A549 (cell line): Measurements from ENCODE around the gene MYBPC2. TPM values are rescaled to one million over a fixed set of nuclear protein-coding genes. Genes with fewer than 3 reads are reported as not detected.

Experiments used
- ATAC-seq, 2 experiments: fragments of 200-7000 bp in 1 of 2; fragments of >200 bp in 1 of 2; cut with Nextera tagmentation in 1 of 2; cut with Tn5 transposase in 1 of 2; 3 replicates each; pipeline versions ENCODE4 v1.8.0 to v1.9.1; 2018 to 2020; ENCODE audit warnings: mild to moderate bottlenecking in 1 of 2, moderate library complexity in 1 of 2
- CTCF ChIA-PET: fragments of 300-600 bp; sonication (Branson Sonifier 250); formaldehyde crosslinking; extraction: SDS; loops from one replicate; lab custom pipeline; 2021; ENCODE audit warnings: antibody characterized with exemption, inconsistent platforms; lab: Yijun Ruan, JAX
- POLR2A ChIA-PET: fragments of 350-600 bp; formaldehyde crosslinking; extraction: SDS; loops from one replicate; lab custom pipeline; 2021; ENCODE audit warnings: antibody characterized with exemption, inconsistent platforms; lab: Yijun Ruan, JAX
- DNase-seq, 2 experiments: peaks; one replicate each; pipeline versions ENCODE4 v3.0.0 to v3.0.0-alpha.2; 2011 to 2016; ENCODE audit warnings: low read depth in 1 of 2, low spot score in 1 of 2
- FAIRE-seq: peaks from 2 replicates; lab custom pipeline; 2011; peaks lifted over from hg19 to GRCh38; lab: Jason Lieb, UNC
- H3K27ac ChIP-seq, 2 experiments: fragments of >200 bp; sonication (Bioruptor Twin); formaldehyde crosslinking; 3 replicates each; pipeline ENCODE4 v1.5.1; 2016 to 2017
- H3K4me1 ChIP-seq: fragments of >200 bp; sonication (Bioruptor Twin); formaldehyde crosslinking; 3 replicates; pipeline ENCODE4 v1.6.1; 2016
- H3K4me2 ChIP-seq: fragments of >200 bp; sonication (Bioruptor Twin); formaldehyde crosslinking; 3 replicates; pipeline ENCODE4 v1.6.1; 2016
- H3K4me3 ChIP-seq: fragments of >200 bp; sonication (Bioruptor Twin); formaldehyde crosslinking; 3 replicates; pipeline ENCODE4 v1.5.1; 2016
- H3K9me3 ChIP-seq: fragments of >200 bp; sonication (Bioruptor Twin); formaldehyde crosslinking; 3 replicates; pipeline ENCODE4 v1.6.1; 2016
- BHLHE40 ChIP-seq: IDR thresholded peaks from 2 replicates; pipeline ENCODE4 v1.6.1; 2012; ENCODE audit warnings: low read depth, low read length, inconsistent platforms
- EHMT2 ChIP-seq: fragments of 200-600 bp; sonication (generic); IDR thresholded peaks from 2 replicates; pipeline ENCODE4 v1.6.1; 2016; ENCODE audit warnings: antibody characterized with exemption, low read depth, mild to moderate bottlenecking, moderate library complexity
- ESRRA ChIP-seq: fragments of 150-350 bp; IDR thresholded peaks from 2 replicates; pipeline ENCODE4 v1.6.1; 2014; ENCODE audit warnings: mild to moderate bottlenecking, low read length, borderline replicate concordance
- FOXS1 ChIP-seq: fragments of 250-450 bp; sonication (Bioruptor Pico); IDR thresholded peaks from 2 replicates; pipeline ENCODE4 v1.5.0; 2020; ENCODE audit warnings: mild to moderate bottlenecking, moderate library complexity
- GATA3 ChIP-seq: IDR thresholded peaks from 2 replicates; pipeline ENCODE4 v1.6.1; 2012; ENCODE audit warnings: borderline replicate concordance
- HEYL ChIP-seq: fragments of 250-450 bp; sonication (Bioruptor Pico); IDR thresholded peaks from 2 replicates; pipeline ENCODE4 v1.8.0; 2021; ENCODE audit warnings: mild to moderate bottlenecking, moderate library complexity
- JUNB ChIP-seq: fragments of >200 bp; sonication (Bioruptor Twin); formaldehyde crosslinking; IDR thresholded peaks from 2 replicates; pipeline ENCODE4 v1.6.1; 2016
- MAFK ChIP-seq: fragments of 450-650 bp; IDR thresholded peaks from 2 replicates; pipeline ENCODE4 v1.6.1; 2014; ENCODE audit not compliant: partially characterized antibody
- POLR2AphosphoS2 ChIP-seq: conservative IDR thresholded peaks from 2 replicates; pipeline ENCODE4 v1.6.1; 2012; ENCODE audit warnings: low read length, improper control_type of control experiment, inconsistent platforms
- RARB ChIP-seq: fragments of 250-450 bp; sonication (Bioruptor Pico); IDR thresholded peaks from 2 replicates; pipeline ENCODE4 v1.8.0; 2021; ENCODE audit warnings: mild to moderate bottlenecking, moderate library complexity
- SMC3 ChIP-seq: fragments of >200 bp; sonication (Bioruptor Twin); formaldehyde crosslinking; IDR thresholded peaks from 3 replicates; pipeline ENCODE4 v1.6.1; 2018; ENCODE audit warnings: inconsistent platforms
- WGBS: methylation state at CpG from one replicate; pipeline ENCODE4 v1.1.6; 2017; ENCODE audit errors: missing lambda C conversion rate; 5-methylcytosine and 5-hydroxymethylcytosine counted together
- polyA plus RNA-seq, 4 experiments: library from polyadenylated mRNA; depleted of rRNA in 3 of 4; stranded (reverse); fragments of >200 nt; fragmentation: RNase III in 1 of 4; extraction: RNeasy Plus Mini Kit Qiagen cat#74134 plus additional on column Dnase treatment in 1 of 4; gene quantifications; 2 replicates in 3 of 4; 3 replicates in 1 of 4; pipeline ENCODE4 v1.2.3, GENCODE V29; 2011 to 2017
- TF ChIP-seq, protein P1 (sequence below): fragments of 200-600 bp; sonication (generic); IDR thresholded peaks from 2 replicates; pipeline ENCODE4 v1.6.1; 2016; ENCODE audit warnings: antibody characterized with exemption, mild to moderate bottlenecking, moderate library complexity
- TF ChIP-seq, protein P2 (sequence below): fragments of 250-450 bp; sonication (Bioruptor Pico); IDR thresholded peaks from 2 replicates; pipeline ENCODE4 v1.5.0; 2021; ENCODE audit warnings: mild to moderate bottlenecking, moderate library complexity, borderline replicate concordance
- TF ChIP-seq, protein P3 (sequence below): fragments of >200 bp; sonication (Bioruptor Twin); formaldehyde crosslinking; IDR thresholded peaks from 3 replicates; pipeline ENCODE4 v1.6.1; 2016

Gene MYBPC2
- polyA plus RNA-seq, 2 of the 4 experiments (the other 2 are of a cell fraction): 0.10 TPM; not detected in 1

DNA sequence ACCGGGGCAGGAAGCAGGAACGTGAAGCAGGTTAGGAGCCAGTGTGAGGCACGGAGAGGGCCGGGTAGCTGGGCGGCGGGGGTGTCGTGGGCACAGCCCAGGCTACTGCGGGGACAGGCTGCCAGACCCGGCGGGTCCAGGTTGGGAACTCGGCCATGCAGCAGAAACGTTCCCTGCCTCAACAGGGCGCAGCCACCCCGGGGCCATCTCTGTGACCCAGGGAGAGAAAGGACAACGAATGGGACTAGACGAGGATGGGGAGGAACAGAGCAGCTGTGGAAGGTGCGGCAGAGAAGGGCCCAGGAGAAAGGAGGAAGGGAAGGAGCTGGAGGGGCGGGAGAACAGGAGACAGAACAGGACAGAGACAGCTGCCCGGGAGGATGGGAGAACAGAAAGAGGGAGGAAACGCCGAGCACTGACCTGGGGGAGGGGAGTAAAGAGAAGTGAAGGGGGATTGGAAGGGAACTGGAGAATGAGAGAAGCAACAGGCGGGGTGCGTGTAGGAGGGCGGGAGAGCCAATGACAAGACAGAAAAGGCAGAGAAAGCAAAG lies 56.8 kb downstream of the MYBPC2 start (continued):
- TF ChIP-seq, protein P1, sequence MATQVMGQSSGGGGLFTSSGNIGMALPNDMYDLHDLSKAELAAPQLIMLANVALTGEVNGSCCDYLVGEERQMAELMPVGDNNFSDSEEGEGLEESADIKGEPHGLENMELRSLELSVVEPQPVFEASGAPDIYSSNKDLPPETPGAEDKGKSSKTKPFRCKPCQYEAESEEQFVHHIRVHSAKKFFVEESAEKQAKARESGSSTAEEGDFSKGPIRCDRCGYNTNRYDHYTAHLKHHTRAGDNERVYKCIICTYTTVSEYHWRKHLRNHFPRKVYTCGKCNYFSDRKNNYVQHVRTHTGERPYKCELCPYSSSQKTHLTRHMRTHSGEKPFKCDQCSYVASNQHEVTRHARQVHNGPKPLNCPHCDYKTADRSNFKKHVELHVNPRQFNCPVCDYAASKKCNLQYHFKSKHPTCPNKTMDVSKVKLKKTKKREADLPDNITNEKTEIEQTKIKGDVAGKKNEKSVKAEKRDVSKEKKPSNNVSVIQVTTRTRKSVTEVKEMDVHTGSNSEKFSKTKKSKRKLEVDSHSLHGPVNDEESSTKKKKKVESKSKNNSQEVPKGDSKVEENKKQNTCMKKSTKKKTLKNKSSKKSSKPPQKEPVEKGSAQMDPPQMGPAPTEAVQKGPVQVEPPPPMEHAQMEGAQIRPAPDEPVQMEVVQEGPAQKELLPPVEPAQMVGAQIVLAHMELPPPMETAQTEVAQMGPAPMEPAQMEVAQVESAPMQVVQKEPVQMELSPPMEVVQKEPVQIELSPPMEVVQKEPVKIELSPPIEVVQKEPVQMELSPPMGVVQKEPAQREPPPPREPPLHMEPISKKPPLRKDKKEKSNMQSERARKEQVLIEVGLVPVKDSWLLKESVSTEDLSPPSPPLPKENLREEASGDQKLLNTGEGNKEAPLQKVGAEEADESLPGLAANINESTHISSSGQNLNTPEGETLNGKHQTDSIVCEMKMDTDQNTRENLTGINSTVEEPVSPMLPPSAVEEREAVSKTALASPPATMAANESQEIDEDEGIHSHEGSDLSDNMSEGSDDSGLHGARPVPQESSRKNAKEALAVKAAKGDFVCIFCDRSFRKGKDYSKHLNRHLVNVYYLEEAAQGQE: no peak
- TF ChIP-seq RARB (CRISPR knock-in tag): no peak
- TF ChIP-seq SMC3: no peak
- TF ChIP-seq MAFK: no peak
- no peak for TF ChIP-seq ESRRA
- TF ChIP-seq HEYL (CRISPR knock-in tag): no peak
- TF ChIP-seq POLR2AphosphoS2: no peak
- TF ChIP-seq JUNB: no peak

DNA sequence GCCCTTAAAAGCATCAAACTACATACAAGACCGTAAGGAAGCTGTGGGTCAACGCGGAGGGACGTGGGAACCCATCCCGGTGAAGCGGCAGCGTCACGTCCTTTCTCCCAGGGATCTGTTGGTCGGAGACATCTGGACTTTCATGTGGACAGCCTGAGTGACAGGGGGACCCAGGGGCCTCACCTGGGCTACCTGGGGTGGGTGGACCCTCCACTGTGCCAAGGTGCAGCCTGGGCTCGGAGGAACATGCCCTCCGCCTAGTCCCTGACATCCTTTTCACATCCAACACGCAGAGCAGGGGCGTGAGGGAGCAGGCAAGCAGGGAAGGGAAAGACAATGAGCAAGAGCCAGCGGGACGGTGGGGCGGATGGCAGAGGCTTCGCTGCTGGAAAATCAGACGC lies 57.7 kb downstream of the MYBPC2 start:
- Histone ChIP-seq H3K4me3 (no peak overlapping the region), H3K27ac (no peak overlapping the region), H3K9me3 (peaks cover 13% of the 10 kb centered on the region), H3K4me2 (no peak overlapping the region), H3K4me1 (peaks cover 9% of the 10 kb centered on the region; the same call in 2 of the 3 replicates)
- DNase-seq: no peak
- ChIA-PET CTCF (interaction anchor here (1.3 to 2.5 kb wide), 2 partner anchors 10 to 11 kb away, joined by 6 to 17 read pairs; no protein-coding TSS in a partner anchor), POLR2A (no interaction called here)
- WGBS: 97% methylated on average over 18 of the region's 18 CpGs
- TF ChIP-seq, protein P2, sequence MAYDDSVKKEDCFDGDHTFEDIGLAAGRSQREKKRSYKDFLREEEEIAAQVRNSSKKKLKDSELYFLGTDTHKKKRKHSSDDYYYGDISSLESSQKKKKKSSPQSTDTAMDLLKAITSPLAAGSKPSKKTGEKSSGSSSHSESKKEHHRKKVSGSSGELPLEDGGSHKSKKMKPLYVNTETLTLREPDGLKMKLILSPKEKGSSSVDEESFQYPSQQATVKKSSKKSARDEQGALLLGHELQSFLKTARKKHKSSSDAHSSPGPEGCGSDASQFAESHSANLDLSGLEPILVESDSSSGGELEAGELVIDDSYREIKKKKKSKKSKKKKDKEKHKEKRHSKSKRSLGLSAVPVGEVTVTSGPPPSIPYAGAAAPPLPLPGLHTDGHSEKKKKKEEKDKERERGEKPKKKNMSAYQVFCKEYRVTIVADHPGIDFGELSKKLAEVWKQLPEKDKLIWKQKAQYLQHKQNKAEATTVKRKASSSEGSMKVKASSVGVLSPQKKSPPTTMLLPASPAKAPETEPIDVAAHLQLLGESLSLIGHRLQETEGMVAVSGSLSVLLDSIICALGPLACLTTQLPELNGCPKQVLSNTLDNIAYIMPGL (CRISPR knock-in tag): no peak
- no peak for TF ChIP-seq GATA3
- FAIRE-seq: no peak
- ATAC-seq: no peak

DNA sequence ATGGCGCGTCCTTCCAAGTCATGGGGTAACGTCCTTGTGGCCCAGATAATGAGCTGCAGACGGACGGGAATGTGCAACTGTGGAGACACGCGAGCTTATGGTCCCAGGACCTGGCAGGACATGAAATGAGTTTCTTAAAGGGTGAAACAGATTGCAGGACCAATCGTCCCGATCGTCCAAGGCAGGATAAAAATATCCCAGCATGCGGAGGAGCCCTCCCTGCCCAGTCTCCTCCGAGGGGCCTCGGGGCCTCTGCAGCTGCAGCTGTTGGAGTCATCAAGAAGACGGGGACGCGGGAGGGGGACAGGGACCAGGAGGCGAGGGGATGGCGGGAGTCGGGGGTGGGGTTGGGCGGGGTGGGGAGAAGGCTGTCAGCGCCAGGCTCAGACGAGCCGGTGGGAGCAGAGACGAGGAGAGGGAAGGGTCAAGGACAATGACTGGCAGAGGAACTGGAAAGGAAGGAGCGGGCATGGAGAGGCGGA lies 58.3 kb downstream of the MYBPC2 start:
- Histone ChIP-seq H3K27ac (no peak overlapping the region), H3K9me3 (peaks cover 7% of the 10 kb centered on the region), H3K4me1 (peaks cover 9% of the 10 kb centered on the region; the same call in 2 of the 3 replicates), H3K4me2 (no peak overlapping the region), H3K4me3 (no peak overlapping the region)
- ATAC-seq (no peak), FAIRE-seq (no peak), DNase-seq (no peak)
- 81% methylated on average over 23 of the region's 26 CpGs for WGBS
- ChIA-PET POLR2A (no interaction called here), CTCF (interaction anchor here (1.3 to 2.5 kb wide), 2 partner anchors 10 to 12 kb away, joined by 6 to 17 read pairs; no protein-coding TSS in a partner anchor)
- TF ChIP-seq BHLHE40: no peak
- TF ChIP-seq EHMT2: no peak
- no peak for TF ChIP-seq FOXS1
- TF ChIP-seq, protein P3, sequence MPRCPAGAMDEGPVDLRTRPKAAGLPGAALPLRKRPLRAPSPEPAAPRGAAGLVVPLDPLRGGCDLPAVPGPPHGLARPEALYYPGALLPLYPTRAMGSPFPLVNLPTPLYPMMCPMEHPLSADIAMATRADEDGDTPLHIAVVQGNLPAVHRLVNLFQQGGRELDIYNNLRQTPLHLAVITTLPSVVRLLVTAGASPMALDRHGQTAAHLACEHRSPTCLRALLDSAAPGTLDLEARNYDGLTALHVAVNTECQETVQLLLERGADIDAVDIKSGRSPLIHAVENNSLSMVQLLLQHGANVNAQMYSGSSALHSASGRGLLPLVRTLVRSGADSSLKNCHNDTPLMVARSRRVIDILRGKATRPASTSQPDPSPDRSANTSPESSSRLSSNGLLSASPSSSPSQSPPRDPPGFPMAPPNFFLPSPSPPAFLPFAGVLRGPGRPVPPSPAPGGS: no peak
